ENCODE measurements around the gene CCDC33.

CCDC33 gene

DNA sequence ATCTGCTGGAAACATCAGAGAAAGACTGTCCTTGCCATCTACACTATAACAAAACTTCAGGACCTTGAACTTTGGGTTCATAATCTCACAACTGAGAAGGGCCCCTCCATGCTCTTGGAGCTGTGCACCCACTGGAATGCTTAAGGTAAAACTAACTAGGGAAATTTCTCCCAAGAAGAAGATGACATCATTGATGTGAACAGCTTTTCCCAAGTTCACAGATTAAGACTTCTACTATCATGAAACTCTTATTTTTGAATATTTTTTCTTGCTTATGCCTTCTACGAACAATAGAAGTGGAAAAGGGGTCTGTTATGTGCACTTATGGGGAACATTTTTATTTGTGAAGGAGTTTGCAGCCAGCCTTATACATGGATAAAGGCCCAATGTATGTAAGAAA, 126.4 kb downstream of the CCDC33 start:
- DNase-seq (ENCODE audit: low read depth, low spot score) = no peak

DNA sequence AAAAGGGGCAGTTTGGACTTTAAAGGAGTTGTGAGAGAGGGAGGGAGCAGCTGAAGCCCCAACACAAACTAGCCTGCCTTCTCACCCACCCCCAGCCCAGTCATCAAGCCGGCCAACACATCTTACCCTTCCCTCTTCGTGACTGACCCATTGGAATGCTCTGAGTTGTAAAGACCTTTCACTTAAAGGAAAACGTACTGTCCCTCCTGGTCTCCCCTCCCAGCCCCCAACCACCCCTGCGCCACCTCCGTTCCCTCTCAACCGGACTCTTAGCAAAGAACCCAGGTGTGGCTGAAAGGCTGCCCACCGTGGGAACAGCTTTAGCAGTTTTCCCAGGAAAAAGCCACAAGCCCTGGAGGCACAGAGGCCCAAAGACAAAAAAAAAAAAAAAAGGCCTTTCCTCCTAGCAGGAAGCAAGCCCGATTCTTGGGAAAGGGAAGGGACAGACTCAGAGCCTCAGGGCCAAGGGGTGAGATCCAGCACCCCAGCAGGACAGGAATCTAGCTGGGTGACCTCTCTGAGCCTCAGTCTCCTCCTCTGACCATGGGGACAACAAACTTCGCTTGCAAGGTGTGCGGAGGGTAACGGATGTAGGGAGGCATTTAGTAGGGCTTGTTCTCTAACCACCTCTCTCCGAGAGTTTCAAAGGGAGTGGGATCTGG, 128.9 kb downstream of the CCDC33 start:
- DNase-seq (ENCODE audit: low read depth, low spot score) = no peak

- DNase-seq (ENCODE audit: low read depth, low spot score) = no peak
These were observed 129.7 kb downstream of the CCDC33 start for GRCh38 chr15:74365598-74366445.

DNA sequence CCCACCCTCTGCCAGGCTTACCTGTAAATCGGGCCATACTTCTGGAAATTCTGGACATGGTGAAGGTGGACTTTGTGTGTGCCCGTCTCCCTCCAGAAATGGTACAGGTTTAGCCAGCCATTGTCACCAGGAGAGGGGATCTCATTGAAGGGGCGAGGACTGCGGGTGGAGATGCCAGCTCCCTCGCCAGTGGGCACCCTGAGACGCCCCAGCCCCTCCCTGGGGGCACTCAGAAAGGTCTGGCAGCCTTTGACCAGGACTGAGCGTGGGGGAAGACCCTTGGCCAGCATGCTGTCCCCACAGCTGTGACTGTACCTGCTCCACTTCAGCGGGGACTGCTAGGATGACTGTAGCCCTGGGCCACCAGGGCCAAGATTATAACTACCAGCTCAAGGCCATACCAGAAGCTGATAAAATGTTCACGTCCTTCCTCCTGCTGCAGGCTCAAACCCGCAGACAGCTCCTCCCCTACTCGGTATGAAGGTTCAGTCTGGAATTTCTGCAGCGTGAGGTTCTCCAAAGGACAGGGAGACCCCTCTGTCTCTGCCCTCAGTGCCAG, 131.2 kb downstream of the CCDC33 start, which contains the start of gene CYP11A1:
Gene CYP11A1, minus strand, starts transcription at position 351 of the 559 bp plus-strand sequence. Its CDS starts 61 bp downstream, at position 290.
- no peak for DNase-seq (ENCODE audit: low read depth, low spot score)

- no peak for DNase-seq (ENCODE audit: low read depth, low spot score)
These were observed 132.0 kb downstream of the CCDC33 start for GRCh38 chr15:74368121-74368520.

- DNase-seq (ENCODE audit: low read depth, low spot score) = no peak
These were observed 133.1 kb downstream of the CCDC33 start for GRCh38 chr15:74369084-74369745.

- no peak for DNase-seq (ENCODE audit: low read depth, low spot score)
These were observed 133.6 kb downstream of the CCDC33 start for GRCh38 chr15:74369756-74370155.

GRCh38 chr15:74370471-74370870, 134.3 kb downstream of the CCDC33 start:
- DNase-seq (ENCODE audit: low read depth, low spot score) = no peak

- DNase-seq (ENCODE audit: low read depth, low spot score) = no peak
These were observed 137.0 kb downstream of the CCDC33 start for GRCh38 chr15:74373056-74373650.

- peak; percentile 93 for DNase-seq (ENCODE audit: low read depth, low spot score)
These were observed 137.9 kb downstream of the CCDC33 start for GRCh38 chr15:74373731-74374647.

DNA sequence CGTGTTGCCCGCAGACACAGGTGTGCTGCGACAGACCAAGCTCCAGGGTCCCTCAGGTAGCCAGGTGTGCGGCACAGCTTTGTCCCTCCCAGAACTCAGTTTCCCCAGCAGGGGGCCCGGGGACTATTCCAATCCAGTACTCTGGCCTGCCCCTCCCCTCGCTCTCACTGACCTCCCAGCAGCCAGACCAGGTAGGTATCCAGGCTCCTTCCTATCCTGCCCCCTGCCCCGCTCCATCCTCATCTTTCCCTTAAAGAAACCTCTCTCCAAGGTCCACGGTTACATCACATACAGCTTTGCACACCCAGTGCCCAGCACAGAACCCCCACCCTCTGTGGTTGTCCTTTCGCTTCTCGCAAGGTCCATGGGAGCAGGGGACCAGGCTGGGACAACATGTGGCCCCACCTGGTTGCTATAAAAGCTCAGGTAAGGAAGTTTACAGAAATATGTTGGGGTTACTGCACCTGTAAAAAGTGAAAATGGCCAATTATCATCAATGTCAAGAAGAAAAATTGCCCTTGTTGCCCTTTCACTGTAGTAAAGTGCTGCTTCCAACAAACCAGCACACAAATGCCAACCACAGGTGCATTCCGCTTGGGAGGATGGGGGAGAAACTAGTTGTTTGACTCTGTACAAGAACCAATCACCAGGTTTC, 138.6 kb downstream of the CCDC33 start:
- DNase-seq (ENCODE audit: low read depth, low spot score) = no peak

DNA sequence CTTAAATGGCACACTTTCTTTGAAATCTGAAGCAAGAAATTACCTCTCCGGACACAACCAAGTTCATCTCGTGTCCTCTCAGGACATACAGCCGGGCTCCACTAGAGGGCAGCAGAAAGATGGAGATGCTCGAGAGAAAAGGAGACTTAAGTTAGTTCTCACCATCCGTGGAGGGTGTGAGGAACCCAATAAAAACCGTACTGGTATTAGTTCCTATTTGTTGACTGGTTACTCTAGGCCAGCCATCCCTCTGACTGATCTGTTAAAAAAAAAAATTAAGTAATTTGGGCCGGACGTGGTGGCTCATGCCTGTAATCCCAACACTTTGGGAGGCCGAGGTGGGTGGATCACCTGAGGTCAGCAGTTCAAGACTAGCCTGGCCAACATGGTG, 139.2 kb downstream of the CCDC33 start:
- DNase-seq (ENCODE audit: low read depth, low spot score) = peak; percentile 71

- no peak for DNase-seq (ENCODE audit: low read depth, low spot score)
These were observed 140.1 kb downstream of the CCDC33 start for GRCh38 chr15:74376226-74376625.

- DNase-seq (ENCODE audit: low read depth, low spot score) = no peak
These were observed 140.9 kb downstream of the CCDC33 start for GRCh38 chr15:74376825-74377581.

- DNase-seq (ENCODE audit: low read depth, low spot score) = no peak
These were observed 142.0 kb downstream of the CCDC33 start for GRCh38 chr15:74377831-74378766.

- DNase-seq (ENCODE audit: low read depth, low spot score) = no peak
These were observed 142.7 kb downstream of the CCDC33 start for GRCh38 chr15:74378848-74379247.

DNA sequence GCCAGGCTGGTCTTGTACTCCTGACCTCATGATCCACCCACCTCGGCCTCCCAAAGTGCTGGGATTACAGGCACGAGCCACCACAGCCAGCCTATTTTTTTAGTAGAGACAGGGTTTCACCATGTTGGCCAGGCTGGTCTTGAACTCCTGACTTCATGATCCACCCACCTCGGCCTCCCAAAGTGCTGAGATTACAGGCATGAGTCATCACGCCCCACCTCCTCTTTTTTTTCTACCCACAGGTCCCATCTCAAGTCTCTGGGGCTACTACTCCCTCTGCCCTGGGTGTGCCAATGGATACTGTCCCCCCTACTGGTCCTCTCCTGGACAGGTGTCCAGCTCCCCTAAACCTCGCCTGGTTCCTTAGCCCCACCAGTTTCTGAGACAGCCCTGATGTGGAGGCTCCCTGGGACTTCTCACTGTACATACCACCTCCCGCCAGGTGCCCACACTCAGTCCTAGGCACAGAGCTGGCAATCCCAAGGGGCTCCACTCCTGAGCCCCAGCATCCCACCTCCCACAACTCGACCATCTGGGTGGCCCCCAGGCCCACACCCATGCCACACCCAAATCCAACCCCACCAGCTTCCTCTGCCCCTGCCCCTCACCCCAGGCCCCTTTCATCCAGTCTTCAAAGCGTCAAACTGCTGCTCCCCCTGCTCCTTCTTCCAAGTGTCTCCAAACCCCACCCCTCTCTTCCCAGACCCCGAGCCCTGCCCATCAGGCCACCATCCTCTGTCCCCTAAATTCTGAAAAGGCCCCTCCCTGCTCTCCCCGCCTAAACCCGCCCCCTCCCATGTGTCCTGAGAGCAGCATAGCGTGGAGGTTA, 144.4 kb downstream of the CCDC33 start:
- DNase-seq (ENCODE audit: low read depth, low spot score) = no peak

- no peak for DNase-seq (ENCODE audit: low read depth, low spot score)
These were observed 145.0 kb downstream of the CCDC33 start for GRCh38 chr15:74381190-74381453.

Measured in activated naive CD8-positive, alpha-beta T cell treated with anti-CD3 and anti-CD28 coated beads, Interleukin-2, amount 50 U/mL, for 16 hours (primary cell).